HCT116 (cell line): ENCODE results near the gene IFITM5. TPM values are rescaled to one million over a fixed set of nuclear protein-coding genes. Genes with fewer than 3 reads are reported as not detected.

Experiments used
- ATAC-seq: fragments of 200-7000 bp; cut with Tn5 transposase; 2 replicates; pipeline ENCODE4 v1.9.1; 2020; ENCODE audit warnings: mild to moderate bottlenecking, moderate library complexity
- BruUV-seq: library from RNA; stranded (reverse); fragments of 400-500 nt; replicated peaks from 2 replicates; lab custom pipeline; 2021; lab: Mats Ljungman, UMichigan
- CTCF ChIA-PET: fragments of 300-600 bp; sonication (Branson Sonifier 250); formaldehyde crosslinking; loops from one replicate; lab custom pipeline; 2021; ENCODE audit warnings: antibody characterized with exemption; lab: Charles Lee
- POLR2A ChIA-PET: fragments of 300-600, 350-600 bp; sonication (Branson Sonifier 250); formaldehyde crosslinking; loops from one replicate; lab custom pipeline; 2021; ENCODE audit warnings: antibody characterized with exemption; lab: Charles Lee
- RAD21 ChIA-PET, 2 experiments: fragments of 300-600 bp; sonication (Branson Sonifier 250); formaldehyde crosslinking; loops; one replicate each; lab custom pipeline; 2023; ENCODE audit warnings: low total read pairs in 2 of 2; ENCODE audit not compliant: uncharacterized antibody in 2 of 2, unreplicated experiment in 2 of 2, low non-redundant PET in 1 of 2; lab: Charles Lee
- DNase-seq: peaks from one replicate; pipeline ENCODE4 v3.0.0-alpha.2; 2010; ENCODE audit warnings: low read depth, low spot score
- H2AFZ ChIP-seq: fragments of 200-600 bp; shearing (Covaris generic), sonication (generic); 2 replicates; pipeline ENCODE4 v1.6.1; 2017; ENCODE audit warnings: low read depth, mixed run types, mixed read lengths, antibody characterized with exemption, low read length; ENCODE audit not compliant: poor library complexity, severe bottlenecking
- H3K27ac ChIP-seq: 2 replicates; pipeline ENCODE4 v1.5.1; 2012; ENCODE audit warnings: low read depth, low read length
- H3K27me3 ChIP-seq: fragments of 200-600 bp; sonication (generic); 2 replicates; pipeline ENCODE4 v1.6.1; 2016; ENCODE audit warnings: mixed run types, low read length, mixed read lengths; ENCODE audit not compliant: insufficient read depth
- H3K36me3 ChIP-seq, 2 experiments: fragments of 200-500 bp in 1 of 2; fragments of 200-600 bp in 1 of 2; sonication (Bioruptor generic) in 1 of 2; sonication (generic) in 1 of 2; 2 replicates each; pipeline versions ENCODE4 v1.5.1 to v1.6.1; 2014 to 2016; ENCODE audit warnings: low read length in 2 of 2, inconsistent platforms in 1 of 2, mixed read lengths in 1 of 2, mixed run types in 1 of 2; ENCODE audit not compliant: insufficient read depth in 2 of 2, control insufficient read depth in 1 of 2
- H3K4me1 ChIP-seq, 2 experiments: fragments of 200-600 bp in 1 of 2; sonication (generic) in 1 of 2; 2 replicates each; pipeline versions ENCODE4 v1.5.1 to v1.6.1; 2012 to 2017; ENCODE audit warnings: low read length in 2 of 2, inconsistent platforms in 1 of 2, mild to moderate bottlenecking in 1 of 2, mixed read lengths in 1 of 2, mixed run types in 1 of 2, moderate library complexity in 1 of 2; ENCODE audit not compliant: insufficient read depth in 2 of 2, control insufficient read depth in 1 of 2
- H3K4me2 ChIP-seq: fragments of 200-600 bp; sonication (generic); 2 replicates; pipeline ENCODE4 v1.6.1; 2017; ENCODE audit warnings: mixed run types, low read length, mixed read lengths
- H3K4me3 ChIP-seq, 2 experiments: fragments of 200-600 bp in 1 of 2; sonication (generic) in 1 of 2; replicated peaks in 1 of 2; 2 replicates each; pipeline ENCODE4 v1.5.1; 2011 to 2016; ENCODE audit warnings: low read length in 2 of 2, control low read depth in 1 of 2, low read depth in 1 of 2, mild to moderate bottlenecking in 1 of 2, mixed read lengths in 1 of 2, mixed run types in 1 of 2
- H3K79me2 ChIP-seq: fragments of 200-600 bp; sonication (generic); 2 replicates; pipeline ENCODE4 v1.6.1; 2017; ENCODE audit warnings: mild to moderate bottlenecking, mixed run types, low read length, moderate library complexity, mixed read lengths; ENCODE audit not compliant: insufficient read depth
- H3K9ac ChIP-seq: fragments of 200-600 bp; sonication (generic); 2 replicates; pipeline ENCODE4 v1.6.1; 2016; ENCODE audit warnings: low read length, mixed read lengths
- H3K9me2 ChIP-seq: fragments of 200-600 bp; sonication (generic), shearing (Covaris generic); 2 replicates; pipeline ENCODE4 v1.6.1; 2017; ENCODE audit warnings: mixed run types, mild to moderate bottlenecking, moderate library complexity; ENCODE audit not compliant: insufficient read depth
- H3K9me3 ChIP-seq, 2 experiments: fragments of 200-500 bp in 1 of 2; fragments of 200-600 bp in 1 of 2; sonication (Bioruptor generic) in 1 of 2; sonication (generic) in 1 of 2; 2 replicates each; pipeline ENCODE4 v1.6.1; 2014 to 2017; ENCODE audit warnings: low read length in 2 of 2, mixed read lengths in 2 of 2, inconsistent platforms in 1 of 2, low read depth in 1 of 2, mild to moderate bottlenecking in 1 of 2, mixed run types in 1 of 2, moderate library complexity in 1 of 2; ENCODE audit not compliant: control insufficient read depth in 1 of 2, insufficient read depth in 1 of 2
- H4K20me1 ChIP-seq: fragments of 200-600 bp; sonication (generic), shearing (Covaris generic); 2 replicates; pipeline ENCODE4 v1.6.1; 2017; ENCODE audit warnings: mixed run types, mild to moderate bottlenecking, moderate library complexity; ENCODE audit not compliant: insufficient read depth
- ATF3 ChIP-seq: IDR thresholded peaks from 2 replicates; pipeline ENCODE4 v1.6.1; 2012
- CBX3 ChIP-seq: IDR thresholded peaks from 2 replicates; pipeline ENCODE4 v1.6.1; 2012; ENCODE audit warnings: low read depth
- CEBPB ChIP-seq: IDR thresholded peaks from 2 replicates; pipeline ENCODE4 v1.6.1; 2012; ENCODE audit warnings: low read depth
- EGR1 ChIP-seq: IDR thresholded peaks from 2 replicates; pipeline ENCODE4 v1.6.1; 2012; ENCODE audit warnings: low read depth
- ELF1 ChIP-seq: IDR thresholded peaks from 2 replicates; pipeline ENCODE4 v1.6.1; 2012; ENCODE audit warnings: low read depth, borderline replicate concordance
- EZH2 ChIP-seq: fragments of 200-600 bp; sonication (generic); IDR thresholded peaks from 2 replicates; pipeline ENCODE4 v1.6.1; 2017; ENCODE audit warnings: antibody characterized with exemption, mixed run types
- EZH2phosphoT487 ChIP-seq: fragments of 200-600 bp; IDR thresholded peaks from 2 replicates; pipeline ENCODE4 v1.6.1; 2018; ENCODE audit warnings: antibody characterized with exemption, borderline replicate concordance
- FOSL1 ChIP-seq: IDR thresholded peaks from 2 replicates; pipeline ENCODE4 v1.6.1; 2012; ENCODE audit warnings: low read depth
- JUND ChIP-seq: IDR thresholded peaks from 2 replicates; pipeline ENCODE4 v1.6.1; 2012
- MAX ChIP-seq: IDR thresholded peaks from 2 replicates; pipeline ENCODE4 v1.6.1; 2012
- POLR2A ChIP-seq: IDR thresholded peaks from 2 replicates; pipeline ENCODE4 v1.7.0; 2011; ENCODE audit warnings: borderline replicate concordance; ENCODE audit not compliant: insufficient read depth, insufficient read length; ENCODE audit errors: extremely low read depth
- REST ChIP-seq: IDR thresholded peaks from 2 replicates; pipeline ENCODE4 v1.6.1; 2012; ENCODE audit warnings: low read depth
- SP1 ChIP-seq: IDR thresholded peaks from 2 replicates; pipeline ENCODE4 v1.6.1; 2012; ENCODE audit warnings: low read depth
- TCF7L2 ChIP-seq: IDR thresholded peaks from 2 replicates; pipeline ENCODE4 v1.7.0; 2011; ENCODE audit warnings: borderline replicate concordance, inconsistent platforms; ENCODE audit not compliant: insufficient read depth, insufficient read length; ENCODE audit errors: extremely low read depth
- ZBTB33 ChIP-seq: IDR thresholded peaks from 2 replicates; pipeline ENCODE4 v1.6.1; 2011; ENCODE audit warnings: mild to moderate bottlenecking, low read length, moderate library complexity; ENCODE audit not compliant: insufficient replicate concordance; ENCODE audit errors: extremely low read depth
- ZFX ChIP-seq: fragments of 450-650 bp; IDR thresholded peaks from 2 replicates; pipeline ENCODE4 v1.6.1; 2017
- ZNF274 ChIP-seq: fragments of 200-500 bp; sonication (Bioruptor generic); IDR thresholded peaks from 2 replicates; pipeline ENCODE4 v1.6.1; 2014; ENCODE audit warnings: mild to moderate bottlenecking, low read depth, low read length, inconsistent platforms
- intact Hi-C: fragments of 100-400 bp; cut with micrococcal nuclease; formaldehyde crosslinking; loops from 2 replicates; pipeline ENCODE4 v1.10.0; 2022
- total RNA-seq: library from RNA; stranded (reverse); gene quantifications from one replicate; pipeline ENCODE4 v1.2.1, GENCODE V29; 2021; ENCODE audit not compliant: unreplicated experiment

Gene IFITM5
- total RNA-seq, 1 experiment from 2014 or later = not detected

- RAD21 ChIA-PET = no interaction called here
- H2AFZ ChIP-seq = no peak overlapping the region
- CTCF ChIA-PET = interaction anchor here (0.6 kb wide), 1 partner anchor 28 kb away, joined by 4 read pairs; no protein-coding TSS in a partner anchor
- DNase-seq (no peak), ATAC-seq (no peak)
- H3K4me3 ChIP-seq = no peak overlapping the region
- H3K79me2 ChIP-seq = no peaks in the 10 kb centered on the region
- H3K36me3 ChIP-seq = no peaks in the 10 kb centered on the region
- H3K9me3 ChIP-seq = no peaks in the 10 kb centered on the region
- H3K4me2 ChIP-seq = no peak overlapping the region
- BruUV-seq = no TSS peak
- H3K9me2 ChIP-seq = no peaks in the 10 kb centered on the region
- TF ChIP-seq MAX (no peak), ZNF274 (no peak), EZH2 (no peak), REST (no peak), FOSL1 (no peak), CEBPB (no peak), EZH2phosphoT487 (no peak), JUND (no peak), ZBTB33 (no peak), POLR2A (no peak), ELF1 (no peak), ATF3 (no peak), ZFX (no peak), TCF7L2 (no peak), SP1 (no peak), EGR1 (no peak), CBX3 (no peak)
- H3K4me1 ChIP-seq = peaks cover 0 to 7% of the 10 kb centered on the region in 2 experiments; a peak in 2 of 4 replicates
- no peak overlapping the region for H3K9ac ChIP-seq
- intact Hi-C loops = no loop called here
- no peak overlapping the region for H3K27ac ChIP-seq
- no peaks in the 10 kb centered on the region for H4K20me1 ChIP-seq
- POLR2A ChIA-PET = no interaction called here
- H3K27me3 ChIP-seq = no peaks in the 10 kb centered on the region
Observed at GRCh38 chr11:327581-327923, 28.2 kb upstream of the IFITM5 start.
